Right atrium auricular region (tissue), 2 donors: Measurements from ENCODE around the gene CAMSAP3. TPM values are rescaled to one million over a fixed set of nuclear protein-coding genes. Genes with fewer than 3 reads are reported as not detected.

Experiments used
- DNase-seq: peaks from one replicate; pipeline ENCODE4 v3.0.0-alpha.2; 2019; ENCODE audit warnings: low spot score
- H3K27ac ChIP-seq, 2 donors: fragments of 200-600 bp; sonication (generic); 1 replicate in 1 of 2; 2 replicates in 1 of 2; pipeline ENCODE4 v1.5.1; 2016 to 2019
- H3K27me3 ChIP-seq, 2 donors: fragments of 200-600 bp; sonication (generic); one replicate each; pipeline versions ENCODE4 v1.5.1 to v1.6.0; 2017 to 2019
- H3K36me3 ChIP-seq: fragments of 200-600 bp; sonication (generic); one replicate; pipeline ENCODE4 v1.5.1; 2016
- H3K4me1 ChIP-seq, 2 donors: fragments of 200-600 bp; sonication (generic); one replicate each; pipeline versions ENCODE4 v1.5.1 to v1.6.0; 2017 to 2019
- H3K4me3 ChIP-seq, 2 donors: fragments of 200-600 bp; sonication (generic); 1 replicate in 1 of 2; 2 replicates in 1 of 2; pipeline ENCODE4 v1.5.1; 2017 to 2019; ENCODE audit warnings: mild to moderate bottlenecking in 1 of 2, moderate library complexity in 1 of 2
- H3K9me3 ChIP-seq, 2 donors: fragments of 200-600 bp; sonication (generic); one replicate each; pipeline ENCODE4 v1.5.1; 2019
- CTCF ChIP-seq, 2 donors: fragments of 200-600 bp; sonication (generic); IDR thresholded peaks; one replicate each; pipeline ENCODE4 v1.5.1; 2019; ENCODE audit warnings: antibody characterized with exemption in 2 of 2
- total RNA-seq, 2 donors: library from RNA; depleted of rRNA; stranded (reverse); fragments of >200 nt; gene quantifications; one replicate each; pipeline ENCODE4 v1.1.0, GENCODE V29; 2016

Gene CAMSAP3
- total RNA-seq, 2 donors from 2014 or later = 0.26 to 0.55 TPM

- H3K27ac ChIP-seq = no peak overlapping the region
- H3K4me3 ChIP-seq = no peak overlapping the region
- H3K4me1 ChIP-seq = no peaks in the 10 kb centered on the region
- no peaks in the 10 kb centered on the region for H3K9me3 ChIP-seq
- TF ChIP-seq CTCF (IDR thresholded peaks at IDR 0.05) = no peak
- H3K36me3 ChIP-seq = no peaks in the 10 kb centered on the region
- DNase-seq = no peak
- no peaks in the 10 kb centered on the region for H3K27me3 ChIP-seq
These were observed 13.2 kb upstream of the CAMSAP3 start for GRCh38 chr19:7582446-7582845.

- no peaks in the 10 kb centered on the region for H3K36me3 ChIP-seq
- DNase-seq = no peak
- H3K27me3 ChIP-seq = no peaks in the 10 kb centered on the region
These were observed 5.8 kb upstream of the CAMSAP3 start for GRCh38 chr19:7589822-7590221.

GRCh38 chr19:7590256-7590655 lies 5.4 kb upstream of the CAMSAP3 start:
- no peak overlapping the region for H3K4me3 ChIP-seq
- no peaks in the 10 kb centered on the region for H3K27me3 ChIP-seq
- no peak for DNase-seq
- H3K9me3 ChIP-seq = no peaks in the 10 kb centered on the region
- no peaks in the 10 kb centered on the region for H3K4me1 ChIP-seq
- no peak for TF ChIP-seq CTCF (IDR thresholded peaks at IDR 0.05)
- H3K27ac ChIP-seq = no peak overlapping the region
- no peaks in the 10 kb centered on the region for H3K36me3 ChIP-seq

More at GRCh38 chr19:7589822-7590221, 5.8 kb upstream of the CAMSAP3 start:
- no peak for TF ChIP-seq CTCF (IDR thresholded peaks at IDR 0.05)
- no peak overlapping the region for H3K4me3 ChIP-seq
- no peaks in the 10 kb centered on the region for H3K4me1 ChIP-seq
- no peaks in the 10 kb centered on the region for H3K9me3 ChIP-seq
- no peak overlapping the region for H3K27ac ChIP-seq

- DNase-seq = no peak
- Histone ChIP-seq H3K27me3 (no peaks in the 10 kb centered on the region), H3K4me3 (peak overlapping the region; percentile 19 to 43)
These were observed 711 bp downstream of the CAMSAP3 start for GRCh38 chr19:7596211-7596937.

GRCh38 chr19:7597689-7598088 lies 2.0 kb downstream of the CAMSAP3 start:
- Histone ChIP-seq H3K27me3 (no peaks in the 10 kb centered on the region), H3K4me1 (peaks cover 0 to 4% of the 10 kb centered on the region in 2 donors), H3K36me3 (no peaks in the 10 kb centered on the region), H3K4me3 (no peak overlapping the region), H3K27ac (no peak overlapping the region), H3K9me3 (no peaks in the 10 kb centered on the region)
- TF ChIP-seq CTCF (IDR thresholded peaks at IDR 0.05) = no peak
- no peak for DNase-seq

More at GRCh38 chr19:7596211-7596937, 711 bp downstream of the CAMSAP3 start:
- H3K27ac ChIP-seq = no peak overlapping the region
- peaks cover 0 to 4% of the 10 kb centered on the region in 2 donors for H3K4me1 ChIP-seq
- TF ChIP-seq CTCF (IDR thresholded peaks at IDR 0.05) = no peak
- H3K9me3 ChIP-seq = no peaks in the 10 kb centered on the region
- H3K36me3 ChIP-seq = no peaks in the 10 kb centered on the region

- no peak for DNase-seq
- Histone ChIP-seq H3K27ac (no peak overlapping the region), H3K4me3 (no peak overlapping the region), H3K4me1 (peaks cover 0 to 4% of the 10 kb centered on the region in 2 donors), H3K36me3 (no peaks in the 10 kb centered on the region), H3K27me3 (no peaks in the 10 kb centered on the region), H3K9me3 (no peaks in the 10 kb centered on the region)
- no peak for TF ChIP-seq CTCF (IDR thresholded peaks at IDR 0.05)
These were observed 2.5 kb downstream of the CAMSAP3 start for GRCh38 chr19:7598180-7598579.
